ENCODE results near the gene SORCS2.

Gene SORCS2

GRCh38 chr4:7289589-7289988 is 97.3 kb downstream of the SORCS2 start:
- no peaks in the 10 kb centered on the region for H3K27me3 ChIP-seq (ENCODE audit: insufficient read depth, low read length)
- H3K4me1 ChIP-seq (ENCODE audit: control insufficient read depth in 1 of 2, insufficient read depth in 2 of 2, low read length in 2 of 2) = no peaks in the 10 kb centered on the region
- WGBS (ENCODE audit: extremely low coverage, insufficient coverage, insufficient read length) = no CpG with 5 or more reads among the region's 15 CpGs
- H3K79me1 ChIP-seq (ENCODE audit: low read length) = no peaks in the 10 kb centered on the region
- H3K27ac ChIP-seq (ENCODE audit: low read depth, low read length) = no peak overlapping the region
- no peak overlapping the region for H3K4me3 ChIP-seq (ENCODE audit: low read depth, low read length)
- H3K18ac ChIP-seq (ENCODE audit: low read length) = no peak overlapping the region
- no peak overlapping the region for H4K91ac ChIP-seq (ENCODE audit: low read depth, low read length)
- no peak overlapping the region for H3K14ac ChIP-seq (ENCODE audit: low read length)
- no peak overlapping the region for H4K8ac ChIP-seq (ENCODE audit: low read depth, low read length)
- H3K79me2 ChIP-seq (ENCODE audit: control insufficient read depth, insufficient read depth, low read length, poor library complexity) = no peaks in the 10 kb centered on the region
- no peak overlapping the region for H3K23ac ChIP-seq (ENCODE audit: low read length)
- no peak overlapping the region for H3K9ac ChIP-seq (ENCODE audit: low read length)
- no peak overlapping the region for H2BK120ac ChIP-seq (ENCODE audit: insufficient read depth, low read length, poor library complexity)
- H3K4ac ChIP-seq (ENCODE audit: low read depth, low read length) = no peak overlapping the region
- DNase-seq = no peak
- no peak overlapping the region for H2AK5ac ChIP-seq (ENCODE audit: low read length)
- H2AFZ ChIP-seq (ENCODE audit: insufficient read depth, low read length, poor library complexity) = no peak overlapping the region
- no peak overlapping the region for H3K4me2 ChIP-seq (ENCODE audit: low read length)
- no peaks in the 10 kb centered on the region for H3K36me3 ChIP-seq (ENCODE audit: control insufficient read depth in 1 of 2, insufficient read depth in 2 of 2, low read length in 2 of 2)
- no peak overlapping the region for H2BK12ac ChIP-seq (ENCODE audit: low read length)
- no peaks in the 10 kb centered on the region for H3K9me3 ChIP-seq (ENCODE audit: insufficient read depth, low read depth, low read length)
- no peak overlapping the region for H4K12ac ChIP-seq (ENCODE audit: low read depth, low read length)
- no peak overlapping the region for H2BK5ac ChIP-seq (ENCODE audit: low read depth, low read length, poor library complexity)

- Histone ChIP-seq H2BK12ac (ENCODE audit: low read length) (no peak overlapping the region), H3K9me3 (ENCODE audit: insufficient read depth, low read depth, low read length) (peaks cover 2% of the 10 kb centered on the region), H2AK5ac (ENCODE audit: low read length) (no peak overlapping the region), H4K91ac (ENCODE audit: low read depth, low read length) (no peak overlapping the region), H2BK5ac (ENCODE audit: low read depth, low read length, poor library complexity) (no peak overlapping the region), H3K4ac (ENCODE audit: low read depth, low read length) (no peak overlapping the region), H4K8ac (ENCODE audit: low read depth, low read length) (no peak overlapping the region), H3K18ac (ENCODE audit: low read length) (no peak overlapping the region), H2AFZ (ENCODE audit: insufficient read depth, low read length, poor library complexity) (no peak overlapping the region), H4K12ac (ENCODE audit: low read depth, low read length) (no peak overlapping the region), H3K79me1 (ENCODE audit: low read length) (no peaks in the 10 kb centered on the region), H3K4me3 (ENCODE audit: low read depth, low read length) (no peak overlapping the region), H3K79me2 (ENCODE audit: control insufficient read depth, insufficient read depth, low read length, poor library complexity) (no peaks in the 10 kb centered on the region), H3K27me3 (ENCODE audit: insufficient read depth, low read length) (no peaks in the 10 kb centered on the region), H3K36me3 (ENCODE audit: control insufficient read depth in 1 of 2, insufficient read depth in 2 of 2, low read length in 2 of 2) (no peaks in the 10 kb centered on the region), H3K9ac (ENCODE audit: low read length) (no peak overlapping the region), H3K23ac (ENCODE audit: low read length) (no peak overlapping the region), H3K27ac (ENCODE audit: low read depth, low read length) (no peak overlapping the region), H3K4me2 (ENCODE audit: low read length) (no peak overlapping the region), H3K4me1 (ENCODE audit: control insufficient read depth in 1 of 2, insufficient read depth in 2 of 2, low read length in 2 of 2) (no peaks in the 10 kb centered on the region), H2BK120ac (ENCODE audit: insufficient read depth, low read length, poor library complexity) (no peak overlapping the region), H3K14ac (ENCODE audit: low read length) (no peak overlapping the region)
- no CpG with 5 or more reads among the region's 19 CpGs for WGBS (ENCODE audit: extremely low coverage, insufficient coverage, insufficient read length)
- peak in 1 of 2 donors; percentile 8 for DNase-seq
Measured at GRCh38 chr4:7291372-7292114, 99.2 kb downstream of the SORCS2 start.

- Histone ChIP-seq H4K91ac (ENCODE audit: low read depth, low read length) (no peak overlapping the region), H3K9ac (ENCODE audit: low read length) (no peak overlapping the region), H3K4me2 (ENCODE audit: low read length) (no peak overlapping the region), H3K36me3 (ENCODE audit: control insufficient read depth in 1 of 2, insufficient read depth in 2 of 2, low read length in 2 of 2) (no peaks in the 10 kb centered on the region), H4K12ac (ENCODE audit: low read depth, low read length) (no peak overlapping the region), H3K4me1 (ENCODE audit: control insufficient read depth in 1 of 2, insufficient read depth in 2 of 2, low read length in 2 of 2) (no peaks in the 10 kb centered on the region), H3K9me3 (ENCODE audit: insufficient read depth, low read depth, low read length) (peaks cover 2% of the 10 kb centered on the region), H3K79me2 (ENCODE audit: control insufficient read depth, insufficient read depth, low read length, poor library complexity) (no peaks in the 10 kb centered on the region), H3K4ac (ENCODE audit: low read depth, low read length) (no peak overlapping the region), H2AK5ac (ENCODE audit: low read length) (no peak overlapping the region), H3K27me3 (ENCODE audit: insufficient read depth, low read length) (no peaks in the 10 kb centered on the region), H2AFZ (ENCODE audit: insufficient read depth, low read length, poor library complexity) (no peak overlapping the region), H3K23ac (ENCODE audit: low read length) (no peak overlapping the region), H2BK120ac (ENCODE audit: insufficient read depth, low read length, poor library complexity) (no peak overlapping the region), H3K14ac (ENCODE audit: low read length) (no peak overlapping the region), H3K27ac (ENCODE audit: low read depth, low read length) (no peak overlapping the region), H2BK5ac (ENCODE audit: low read depth, low read length, poor library complexity) (no peak overlapping the region), H4K8ac (ENCODE audit: low read depth, low read length) (no peak overlapping the region), H3K18ac (ENCODE audit: low read length) (no peak overlapping the region), H3K79me1 (ENCODE audit: low read length) (no peaks in the 10 kb centered on the region), H2BK12ac (ENCODE audit: low read length) (no peak overlapping the region), H3K4me3 (ENCODE audit: low read depth, low read length) (no peak overlapping the region)
- WGBS (ENCODE audit: extremely low coverage, insufficient coverage, insufficient read length) = no CpG with 5 or more reads among the region's 11 CpGs
- no peak for DNase-seq
Measured at GRCh38 chr4:7293703-7294102, 101.4 kb downstream of the SORCS2 start.

GRCh38 chr4:7294176-7294756 is 101.9 kb downstream of the SORCS2 start:
- DNase-seq = no peak
- Histone ChIP-seq H3K4ac (ENCODE audit: low read depth, low read length) (no peak overlapping the region), H3K4me1 (ENCODE audit: control insufficient read depth in 1 of 2, insufficient read depth in 2 of 2, low read length in 2 of 2) (no peaks in the 10 kb centered on the region), H3K4me2 (ENCODE audit: low read length) (no peak overlapping the region), H2BK5ac (ENCODE audit: low read depth, low read length, poor library complexity) (no peak overlapping the region), H3K18ac (ENCODE audit: low read length) (no peak overlapping the region), H3K79me1 (ENCODE audit: low read length) (no peaks in the 10 kb centered on the region), H2BK120ac (ENCODE audit: insufficient read depth, low read length, poor library complexity) (no peak overlapping the region), H3K9me3 (ENCODE audit: insufficient read depth, low read depth, low read length) (peaks cover 2% of the 10 kb centered on the region), H2BK12ac (ENCODE audit: low read length) (no peak overlapping the region), H3K4me3 (ENCODE audit: low read depth, low read length) (no peak overlapping the region), H3K79me2 (ENCODE audit: control insufficient read depth, insufficient read depth, low read length, poor library complexity) (no peaks in the 10 kb centered on the region), H4K8ac (ENCODE audit: low read depth, low read length) (no peak overlapping the region), H4K91ac (ENCODE audit: low read depth, low read length) (no peak overlapping the region), H3K23ac (ENCODE audit: low read length) (no peak overlapping the region), H3K27ac (ENCODE audit: low read depth, low read length) (no peak overlapping the region), H2AK5ac (ENCODE audit: low read length) (no peak overlapping the region), H4K12ac (ENCODE audit: low read depth, low read length) (no peak overlapping the region), H3K14ac (ENCODE audit: low read length) (no peak overlapping the region), H3K9ac (ENCODE audit: low read length) (no peak overlapping the region), H2AFZ (ENCODE audit: insufficient read depth, low read length, poor library complexity) (no peak overlapping the region), H3K27me3 (ENCODE audit: insufficient read depth, low read length) (no peaks in the 10 kb centered on the region), H3K36me3 (ENCODE audit: control insufficient read depth in 1 of 2, insufficient read depth in 2 of 2, low read length in 2 of 2) (no peaks in the 10 kb centered on the region)
- WGBS (ENCODE audit: extremely low coverage, insufficient coverage, insufficient read length) = no CpG with 5 or more reads among the region's 7 CpGs

Measured in trophoblast cell (in vitro differentiated cells and primary cell).